ENCODE data around the gene CGNL1. TPM values are rescaled to one million over a fixed set of nuclear protein-coding genes. Genes with fewer than 3 reads are reported as not detected.
A peak's percentile ranks its signal among the peaks of the same experiment; 100 is the strongest.

CGNL1 gene
- total RNA-seq, 1 donor: 0.90 TPM

DNA sequence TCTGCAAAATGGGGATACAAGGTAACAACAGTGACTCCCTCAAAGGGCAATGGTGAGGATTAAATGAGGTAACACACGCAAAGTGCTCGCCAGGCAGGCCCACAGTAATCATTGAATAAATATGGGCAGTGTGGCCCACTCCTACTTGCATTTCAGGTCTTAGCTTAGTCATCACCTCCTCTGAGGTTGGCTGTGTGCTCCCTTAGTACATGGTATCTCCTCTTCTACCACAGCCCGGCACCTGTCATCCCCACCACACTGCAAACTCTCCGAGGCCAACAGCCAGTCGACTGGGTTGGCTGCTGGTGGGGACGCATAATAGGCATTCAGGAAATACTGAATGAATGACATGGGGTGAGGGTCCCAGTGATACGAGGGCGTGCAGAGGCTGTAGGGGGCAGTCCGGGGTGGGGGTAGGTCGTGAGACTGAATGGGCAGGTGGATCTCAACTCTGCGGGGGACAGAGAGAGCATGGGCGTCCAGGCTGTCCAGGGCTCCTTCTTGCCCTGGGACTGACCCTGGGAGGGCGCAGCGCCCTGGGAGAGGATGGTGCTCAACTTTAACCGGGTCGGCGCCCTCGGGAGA, 215.0 kb downstream of the CGNL1 start:
- H3K4me3 ChIP-seq (ENCODE audit: low read depth, low read length): peak overlapping the region; percentile 51
- TF ChIP-seq, protein P1, sequence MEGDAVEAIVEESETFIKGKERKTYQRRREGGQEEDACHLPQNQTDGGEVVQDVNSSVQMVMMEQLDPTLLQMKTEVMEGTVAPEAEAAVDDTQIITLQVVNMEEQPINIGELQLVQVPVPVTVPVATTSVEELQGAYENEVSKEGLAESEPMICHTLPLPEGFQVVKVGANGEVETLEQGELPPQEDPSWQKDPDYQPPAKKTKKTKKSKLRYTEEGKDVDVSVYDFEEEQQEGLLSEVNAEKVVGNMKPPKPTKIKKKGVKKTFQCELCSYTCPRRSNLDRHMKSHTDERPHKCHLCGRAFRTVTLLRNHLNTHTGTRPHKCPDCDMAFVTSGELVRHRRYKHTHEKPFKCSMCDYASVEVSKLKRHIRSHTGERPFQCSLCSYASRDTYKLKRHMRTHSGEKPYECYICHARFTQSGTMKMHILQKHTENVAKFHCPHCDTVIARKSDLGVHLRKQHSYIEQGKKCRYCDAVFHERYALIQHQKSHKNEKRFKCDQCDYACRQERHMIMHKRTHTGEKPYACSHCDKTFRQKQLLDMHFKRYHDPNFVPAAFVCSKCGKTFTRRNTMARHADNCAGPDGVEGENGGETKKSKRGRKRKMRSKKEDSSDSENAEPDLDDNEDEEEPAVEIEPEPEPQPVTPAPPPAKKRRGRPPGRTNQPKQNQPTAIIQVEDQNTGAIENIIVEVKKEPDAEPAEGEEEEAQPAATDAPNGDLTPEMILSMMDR (IDR thresholded peaks at IDR 0.05; ENCODE audit: insufficient read depth, low read length): no peak
- DNase-seq (ENCODE audit: low read depth): no peak

DNA sequence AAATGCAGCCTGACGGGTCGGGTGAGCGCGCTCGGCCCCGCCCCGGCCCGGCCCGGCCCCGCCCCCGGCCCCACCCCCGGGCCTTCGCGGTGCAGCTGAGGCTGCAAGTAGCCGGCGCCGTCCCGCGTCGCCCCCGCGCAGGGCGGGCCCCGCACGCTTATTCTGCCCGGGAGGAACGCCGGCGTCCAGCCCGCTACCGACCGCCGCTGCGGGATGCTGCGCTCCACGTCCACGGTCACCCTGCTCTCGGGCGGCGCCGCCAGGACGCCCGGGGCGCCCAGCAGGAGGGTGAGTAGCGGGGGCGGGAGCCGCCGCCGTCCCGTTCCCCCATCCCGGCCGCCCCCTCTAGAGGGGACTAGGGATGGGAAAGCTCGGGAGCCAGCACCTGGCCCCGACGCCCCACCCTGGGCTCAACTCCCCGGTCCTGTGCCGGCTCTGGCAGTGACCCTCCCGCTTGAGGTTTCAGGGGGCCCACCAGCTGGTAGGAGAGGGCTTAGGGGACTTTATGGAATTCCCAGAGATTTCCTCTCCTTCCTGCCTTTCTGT, 215.6 kb downstream of the CGNL1 start, which contains the start of gene MYZAP:
MYZAP (plus strand) TSS at position 83 of the 546 bp plus-strand sequence; CDS start at position 214, 131 bp downstream.
- peak within 1 kb of the TSS; percentile 51 for H3K4me3 ChIP-seq (ENCODE audit: low read depth, low read length)
- DNase-seq (ENCODE audit: low read depth): no peak
- TF ChIP-seq, protein P1 (IDR thresholded peaks at IDR 0.05; ENCODE audit: insufficient read depth, low read length): no peak

DNA sequence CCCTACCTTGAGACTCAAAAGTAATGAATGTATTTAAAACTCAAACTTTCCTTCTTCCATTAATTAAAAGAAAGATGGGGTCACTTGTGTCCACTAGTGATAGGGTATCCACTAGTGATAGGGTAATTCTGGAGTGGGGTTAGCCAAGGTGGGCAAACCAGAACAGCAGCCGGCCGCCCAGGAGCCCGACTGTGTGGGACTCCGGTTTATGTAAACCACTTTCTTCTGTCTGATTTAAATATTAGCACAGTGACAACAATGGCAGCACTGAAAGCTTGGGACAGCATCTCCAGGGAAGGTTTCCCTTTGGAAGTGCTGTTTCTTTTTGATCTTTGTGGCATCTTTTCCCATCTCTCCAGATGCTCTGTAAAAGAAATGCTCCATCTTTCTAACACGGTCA, 216.1 kb downstream of the CGNL1 start:
- H3K4me3 ChIP-seq (ENCODE audit: low read depth, low read length): no peak overlapping the region
- DNase-seq (ENCODE audit: low read depth): no peak
- TF ChIP-seq, protein P1 (IDR thresholded peaks at IDR 0.05; ENCODE audit: insufficient read depth, low read length): no peak

DNA sequence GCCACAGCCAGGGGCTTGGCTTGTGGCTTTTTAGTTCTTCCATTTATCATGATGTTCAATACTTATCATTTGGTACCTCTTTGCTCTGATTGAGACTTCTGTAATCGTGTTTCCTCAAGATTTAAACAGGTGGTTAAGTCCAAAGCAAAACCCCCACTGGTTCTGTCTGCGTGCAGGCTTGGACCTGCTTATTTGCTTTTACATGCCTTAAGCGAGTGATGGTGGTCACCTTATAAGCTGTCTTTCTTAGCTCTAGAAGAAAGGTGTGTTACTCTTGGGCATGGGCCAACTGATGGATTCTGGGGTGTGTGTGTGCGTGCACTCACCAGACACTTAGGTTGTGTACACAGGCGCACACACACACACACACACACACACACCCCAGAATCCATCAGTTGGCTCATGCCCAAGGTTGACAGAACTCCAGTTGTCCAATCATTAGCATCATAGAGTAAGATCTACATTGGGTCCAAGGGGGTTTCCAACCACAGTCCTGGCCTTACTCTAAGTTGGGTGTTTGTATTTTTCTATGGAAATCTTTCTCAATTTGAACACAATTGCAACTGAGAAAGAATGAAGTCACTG, 216.6 kb downstream of the CGNL1 start:
- TF ChIP-seq, protein P1 (IDR thresholded peaks at IDR 0.05; ENCODE audit: insufficient read depth, low read length): no peak
- no peak overlapping the region for H3K4me3 ChIP-seq (ENCODE audit: low read depth, low read length)
- DNase-seq (ENCODE audit: low read depth): no peak

DNA sequence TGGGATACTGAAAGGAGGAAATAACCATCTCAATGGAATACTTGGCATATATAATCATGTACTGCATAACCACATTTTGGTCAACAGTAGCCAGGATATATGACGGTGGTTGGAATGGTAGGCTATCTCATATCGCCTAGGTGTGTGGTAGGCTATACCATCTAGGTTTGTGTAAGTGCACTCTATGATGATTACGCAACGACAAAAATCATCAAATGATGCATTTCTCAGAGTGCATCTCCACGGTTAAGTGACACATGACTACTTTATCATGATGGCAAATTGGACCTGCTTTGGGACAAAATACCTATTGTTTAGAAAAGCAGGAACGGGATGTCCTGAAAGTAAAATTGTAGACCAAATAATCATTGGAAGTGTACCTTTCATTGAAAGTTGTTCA, 218.2 kb downstream of the CGNL1 start:
- DNase-seq (ENCODE audit: low read depth): no peak
- TF ChIP-seq, protein P1 (IDR thresholded peaks at IDR 0.05; ENCODE audit: insufficient read depth, low read length): no peak
- H3K4me3 ChIP-seq (ENCODE audit: low read depth, low read length): no peak overlapping the region

DNA sequence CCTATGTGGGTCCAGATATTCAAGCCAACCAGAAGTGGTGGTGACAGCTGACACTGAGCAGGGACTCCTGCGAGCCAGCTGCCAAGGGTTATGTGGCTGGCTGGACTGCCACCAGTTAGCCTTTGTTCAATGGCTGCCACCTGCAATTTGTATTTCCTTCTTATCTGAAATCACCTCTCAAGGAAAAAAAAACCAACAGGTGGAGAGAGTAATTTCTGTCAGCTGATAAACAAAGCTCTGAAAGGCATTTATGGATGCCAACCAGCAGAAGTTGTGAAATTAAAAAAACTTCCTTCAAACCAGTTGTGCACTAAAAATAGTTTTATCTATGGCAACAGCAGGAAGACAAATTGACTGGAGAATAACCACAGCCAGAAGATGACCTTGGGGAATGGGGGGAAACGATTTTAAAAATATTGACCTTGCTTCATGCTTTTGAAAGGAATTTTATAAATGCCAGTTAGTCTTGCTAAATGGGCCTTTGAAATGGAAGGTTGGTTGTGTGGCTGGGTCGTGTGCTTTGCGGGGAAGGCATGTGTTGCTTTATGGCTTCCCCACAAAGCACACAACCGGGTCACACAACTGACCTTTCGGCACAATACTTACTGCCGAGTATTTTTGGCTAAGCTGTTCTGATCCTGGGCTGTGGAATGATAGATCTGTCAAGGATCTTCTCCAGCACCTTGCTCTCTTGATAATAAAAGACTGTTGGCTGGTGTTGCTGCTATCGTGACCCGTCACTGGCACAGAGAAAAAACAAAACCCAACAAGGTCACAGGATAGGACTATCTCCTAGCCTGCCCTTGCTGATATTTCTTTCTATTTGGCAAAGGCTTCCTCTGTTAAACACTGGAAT, 218.9 kb downstream of the CGNL1 start:
- DNase-seq (ENCODE audit: low read depth): peak; percentile 10
- TF ChIP-seq, protein P1 (IDR thresholded peaks at IDR 0.05; ENCODE audit: insufficient read depth, low read length): no peak
- H3K4me3 ChIP-seq (ENCODE audit: low read depth, low read length): no peak overlapping the region

Measured in fibroblast of the aortic adventitia (primary cell).